NCI-H524 treated with DMSO at 0.1 percent for 48 hours (cell line): ENCODE data around the gene MAPK1.
"Not testable (repeated sequence)": the region's sequence is repeated elsewhere in the genome, so short reads cannot be mapped to it uniquely, and the experiment has no call there.

Experiments
- DNase-seq: peaks from one replicate; lab custom pipeline; 2025; lab: John Stamatoyannopoulos, UW

The MAPK1 gene

GRCh38 chr22:21725956-21726649 lies 141.3 kb downstream of the MAPK1 start:
- DNase-seq, result no peak

- DNase-seq, result not testable (repeated sequence)
These were observed 142.9 kb downstream of the MAPK1 start for GRCh38 chr22:21724496-21724895.

DNA sequence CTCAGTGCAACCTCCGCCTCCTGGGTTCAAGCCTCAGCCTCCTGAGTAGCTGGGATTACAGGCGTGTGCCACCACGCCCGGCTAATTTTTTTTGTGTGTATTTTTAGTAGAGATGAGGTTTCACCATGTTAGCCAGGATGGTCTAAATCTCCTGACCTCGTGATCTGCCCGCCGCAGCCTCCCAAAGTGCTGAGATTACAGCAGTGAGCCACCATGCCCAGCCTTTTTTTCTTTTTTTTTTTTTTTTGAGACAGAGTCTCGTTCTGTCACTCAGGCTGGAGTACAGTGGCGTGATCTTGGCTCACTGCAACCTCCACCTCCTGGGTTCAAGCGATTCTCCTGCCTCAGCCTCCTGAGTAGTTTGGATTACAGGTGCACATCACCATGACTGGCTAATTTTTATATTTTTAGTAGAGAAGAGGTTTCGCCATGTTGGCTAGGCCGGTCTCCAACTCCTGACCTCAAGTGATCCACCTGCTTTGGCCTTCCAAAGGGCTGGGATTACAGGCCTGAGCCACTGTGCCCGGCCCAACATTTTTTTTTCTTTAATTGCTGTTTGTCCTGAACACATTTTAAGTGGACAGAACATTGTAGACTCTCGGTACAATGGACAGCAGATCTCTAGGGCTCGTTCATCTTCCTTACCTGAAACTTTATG lies 146.1 kb downstream of the MAPK1 start:
- not testable (repeated sequence) for DNase-seq

DNA sequence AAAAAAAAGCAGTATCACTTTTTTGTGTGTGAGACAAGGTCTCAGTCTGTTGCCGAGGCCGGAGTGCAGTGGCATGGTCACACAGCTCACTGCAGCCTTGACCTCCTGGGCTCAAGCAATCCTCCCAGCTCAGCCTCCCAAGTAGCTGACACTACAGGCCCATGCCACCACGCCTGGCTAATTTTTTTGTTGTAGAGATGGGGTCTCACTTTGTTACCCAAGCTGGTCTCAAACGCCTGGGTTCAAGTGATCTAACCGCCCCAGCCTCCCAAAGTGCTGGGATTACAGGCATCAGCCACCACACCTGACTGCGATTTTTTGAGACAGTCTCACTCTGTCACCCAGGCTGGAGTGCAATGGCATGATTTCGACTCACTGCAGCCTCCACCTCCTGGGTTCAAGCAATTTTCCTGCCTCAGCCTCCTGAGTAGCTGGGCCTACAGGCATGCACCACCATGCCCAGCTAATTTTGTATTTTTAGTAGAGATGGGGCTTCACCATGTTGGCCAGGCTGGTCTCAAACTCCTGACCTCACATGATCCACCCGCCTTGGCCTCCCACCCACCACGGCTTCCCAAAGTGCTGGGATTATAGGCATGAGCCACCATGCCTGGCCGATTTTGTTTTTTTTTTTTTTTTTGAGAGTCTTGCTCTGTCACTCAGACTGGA lies 147.1 kb downstream of the MAPK1 start:
- DNase-seq, result not testable (repeated sequence)

GRCh38 chr22:21719024-21719423 lies 148.4 kb downstream of the MAPK1 start:
- DNase-seq, result no peak

DNA sequence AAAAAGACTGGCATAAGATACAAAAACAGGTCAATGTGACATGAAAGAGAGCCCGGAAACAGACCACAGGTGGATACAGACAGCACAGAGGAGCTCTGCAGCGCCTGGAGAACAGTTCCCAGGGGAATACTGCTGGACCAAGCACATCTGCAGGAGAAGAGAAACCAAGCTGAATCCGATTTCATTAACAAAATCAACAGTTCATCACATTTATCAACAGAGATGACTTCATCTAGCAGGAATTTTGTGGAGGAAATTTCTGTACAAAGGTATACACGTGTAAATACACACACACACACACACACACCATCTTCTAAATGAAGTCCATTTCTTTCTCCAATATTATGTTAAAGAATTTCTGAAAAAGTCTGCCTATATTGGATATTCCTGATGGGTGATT lies 148.9 kb downstream of the MAPK1 start:
- no peak for DNase-seq

DNA sequence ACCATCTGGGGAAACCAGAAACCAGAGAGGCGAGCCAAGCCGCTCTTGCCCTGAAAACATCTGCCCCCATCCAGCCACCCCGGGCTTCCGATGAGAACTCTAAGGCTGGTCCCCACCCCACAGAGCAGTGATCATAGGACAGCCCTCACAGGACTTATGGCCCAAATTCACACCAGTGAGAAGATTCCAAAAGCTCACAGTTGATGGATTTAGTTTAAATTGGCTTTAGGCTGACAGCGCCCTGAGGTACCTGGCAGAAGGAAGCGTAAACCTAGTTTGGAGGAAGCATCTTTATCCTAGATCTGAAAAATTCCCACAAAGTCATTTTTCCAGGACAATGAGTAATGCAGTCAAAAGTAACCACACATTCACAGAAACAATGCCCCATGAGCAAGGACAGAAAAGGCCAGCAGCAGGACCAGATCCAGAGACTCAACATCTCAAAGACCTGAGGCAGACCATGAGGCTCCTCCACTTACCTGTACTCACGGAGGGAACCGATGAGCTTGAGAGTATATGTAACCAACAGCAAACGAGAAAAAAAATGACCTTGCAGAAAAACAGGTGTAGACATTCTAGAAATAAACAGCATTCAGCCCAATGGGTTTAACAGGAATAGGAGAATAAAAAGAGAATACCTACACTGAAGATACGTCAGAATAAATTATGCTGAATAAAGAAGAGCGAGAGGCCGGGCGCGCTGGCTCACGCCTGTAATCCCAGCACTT lies 150.9 kb downstream of the MAPK1 start:
- DNase-seq, result not testable (repeated sequence)

- no peak for DNase-seq
These were observed 152.7 kb downstream of the MAPK1 start for GRCh38 chr22:21714786-21715185.

- DNase-seq, result no peak
These were observed 153.2 kb downstream of the MAPK1 start for GRCh38 chr22:21714059-21714770.

- no peak for DNase-seq
These were observed 153.9 kb downstream of the MAPK1 start for GRCh38 chr22:21713428-21714058.

DNA sequence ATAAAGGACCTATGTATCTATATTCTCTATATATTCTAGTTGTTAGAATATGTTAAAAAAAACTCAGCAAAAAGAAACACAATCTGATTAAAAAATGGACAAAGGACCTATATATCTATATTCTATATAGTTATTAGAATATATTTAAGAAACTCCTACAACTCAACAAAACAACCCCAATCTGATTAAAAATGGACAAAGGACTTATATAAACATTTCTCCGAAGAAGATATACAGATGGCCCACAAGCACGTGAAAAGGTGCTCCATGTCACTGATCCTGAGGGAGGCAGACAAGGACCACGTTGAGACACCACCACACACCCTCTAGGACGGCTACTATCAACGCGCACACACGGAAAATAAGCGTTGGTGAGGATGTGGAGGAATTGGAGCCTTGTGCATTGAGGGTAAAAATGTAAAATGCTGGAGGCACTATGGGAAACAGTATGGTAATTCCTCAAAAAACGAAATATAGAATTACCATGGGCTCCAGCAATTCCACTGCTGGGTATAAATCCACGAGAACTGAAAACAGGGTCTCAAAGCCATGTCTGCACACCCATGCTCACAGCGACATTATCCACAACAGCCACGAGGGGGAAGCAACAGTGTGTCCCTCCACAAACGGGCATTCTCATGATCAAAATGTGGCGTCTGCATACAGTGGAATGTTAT lies 154.6 kb downstream of the MAPK1 start:
- DNase-seq, result peak; percentile 70

GRCh38 chr22:21711851-21712250 lies 155.6 kb downstream of the MAPK1 start:
- no peak for DNase-seq

- DNase-seq, result no peak
These were observed 157.3 kb downstream of the MAPK1 start for GRCh38 chr22:21710156-21710555.

DNA sequence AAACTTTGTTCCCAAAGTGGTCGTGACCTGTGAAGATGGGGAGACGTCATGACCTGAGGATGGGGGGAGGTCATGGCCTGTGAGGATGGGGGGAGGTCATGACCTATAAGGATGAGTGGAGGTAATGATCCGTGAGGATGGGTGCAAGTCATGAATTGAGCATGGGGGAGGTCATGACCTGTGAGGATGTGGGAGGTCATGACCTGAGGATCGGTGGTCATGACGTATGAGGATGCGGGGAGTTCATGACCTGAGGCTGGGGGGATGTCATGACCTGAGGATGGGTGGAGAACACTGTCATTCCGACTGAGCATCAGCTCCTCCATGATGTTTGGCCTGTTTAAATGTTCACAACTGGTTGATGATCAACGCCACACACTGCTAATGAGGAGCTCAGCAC lies 157.8 kb downstream of the MAPK1 start:
- DNase-seq, result no peak

DNA sequence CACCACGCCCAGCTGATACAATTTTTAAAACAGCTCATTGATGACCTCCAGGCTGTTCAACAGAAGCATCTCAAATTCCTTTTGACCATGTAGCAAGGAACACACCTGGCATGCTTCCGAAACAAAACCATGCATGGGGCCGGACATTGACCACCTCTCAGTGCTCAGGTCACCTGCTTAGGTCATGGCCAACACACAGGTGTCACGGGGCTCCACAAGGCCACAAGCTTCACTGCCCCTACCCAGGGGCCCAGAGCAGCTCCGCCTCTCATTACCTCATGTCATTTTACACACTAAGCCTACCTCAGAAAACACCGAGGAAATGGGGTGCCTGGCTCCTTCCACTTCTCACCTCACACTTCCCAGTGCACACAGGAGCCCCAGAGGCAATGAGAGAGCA lies 158.5 kb downstream of the MAPK1 start:
- no peak for DNase-seq

DNA sequence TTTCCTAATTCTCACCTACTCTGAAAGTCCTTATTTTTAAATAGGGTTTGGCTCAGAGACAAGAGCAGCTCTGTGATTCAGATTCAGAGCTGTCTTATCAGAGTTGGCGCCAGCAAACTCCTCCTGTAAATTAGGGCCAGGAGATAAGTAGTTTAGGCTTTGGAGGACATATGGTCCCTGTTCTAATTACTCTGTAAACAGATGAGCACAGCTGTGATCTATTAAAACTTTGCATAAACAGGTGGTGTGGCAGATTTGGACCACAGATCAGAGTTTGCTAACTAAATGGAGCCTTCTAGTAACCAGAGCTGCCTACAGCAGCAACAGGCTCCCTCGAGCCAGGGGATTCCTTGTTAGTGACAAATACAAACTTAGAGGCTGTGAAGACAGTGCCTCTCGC lies 159.8 kb downstream of the MAPK1 start:
- peak; percentile 98 for DNase-seq
